ENCODE data around the gene NDUFB4. TPM values are rescaled to one million over a fixed set of nuclear protein-coding genes. Genes with fewer than 3 reads are reported as not detected.

The NDUFB4 gene
- total and polyA plus RNA-seq, 11 donors: 283 to 899 (median 505) TPM

- Histone ChIP-seq H3K4me3 (peak overlapping the region in 4 of 12 donors; percentile 4 to 16 (median 13)), H3K27me3 (no peaks in the 10 kb centered on the region), H3K4me1 (peaks cover 11 to 53% (median 36%) of the 10 kb centered on the region in 12 donors), H3K27ac (peak overlapping the region in 11 of 12 donors; percentile 2 to 98 (median 55)), H3K36me3 (peaks cover 0 to 58% (median 48%) of the 10 kb centered on the region in 9 donors), H3K9me3 (no peaks in the 10 kb centered on the region)
- no peak for DNase-seq
- WGBS, 4 donors: 44 to 52% (median 46%) methylated on average over 3 of the region's 3 CpGs
- no peak for ATAC-seq
- intact Hi-C loops (cut with DNase I): loop anchor here in 5 of 10 donors (10.0 kb wide), 1 partner anchor 146 kb away; the partner anchor contains the start of genes GTF2E1 (in 5 of the 5) and RABL3 (in 5 of the 5)
- TF ChIP-seq POLR2A (IDR thresholded peaks at IDR 0.05) (no peak), CTCF (IDR thresholded peaks at IDR 0.05) (no peak)
Observed at GRCh38 chr3:120599211-120599610, 3.1 kb downstream of the NDUFB4 start.

- Histone ChIP-seq H3K9me3 (no peaks in the 10 kb centered on the region), H3K4me1 (peaks cover 11 to 59% (median 36%) of the 10 kb centered on the region in 12 donors), H3K4me3 (no peak overlapping the region), H3K36me3 (peaks cover 0 to 58% (median 48%) of the 10 kb centered on the region in 9 donors), H3K27me3 (no peaks in the 10 kb centered on the region), H3K27ac (peak overlapping the region in 5 of 12 donors; percentile 33 to 98 (median 84))
- intact Hi-C loops (cut with DNase I): no loop called here
- no peak for DNase-seq
- 48 to 59% (median 53%) methylated on average over 4 of the region's 4 CpGs for WGBS, 4 donors
- no peak for TF ChIP-seq CTCF (IDR thresholded peaks at IDR 0.05)
- no peak for TF ChIP-seq POLR2A (IDR thresholded peaks at IDR 0.05)
- no peak for ATAC-seq
Observed at GRCh38 chr3:120601554-120601953, 5.4 kb downstream of the NDUFB4 start.

DNA sequence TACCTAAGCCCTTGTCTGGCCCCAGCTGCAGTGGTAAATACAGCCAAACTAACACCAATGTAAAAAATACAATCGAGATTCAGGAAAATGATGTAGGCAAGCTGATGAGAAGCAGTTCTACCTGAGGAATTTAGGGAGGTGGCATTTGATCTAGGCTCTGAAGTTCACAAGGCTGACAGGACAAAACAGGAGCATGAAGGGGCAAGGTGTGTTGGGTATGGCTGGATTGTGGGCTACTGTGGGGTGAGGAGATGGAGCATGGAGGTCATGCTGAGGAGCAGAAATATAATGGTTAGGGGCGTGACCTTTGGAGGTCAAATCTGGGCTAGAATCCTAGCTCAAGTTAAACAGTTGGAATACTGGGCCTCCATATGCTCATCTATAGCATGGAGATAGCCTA lies 6.5 kb downstream of the NDUFB4 start:
- Histone ChIP-seq H3K27ac (no peak overlapping the region), H3K36me3 (peaks cover 0 to 57% (median 42%) of the 10 kb centered on the region in 9 donors), H3K9me3 (no peaks in the 10 kb centered on the region), H3K4me3 (no peak overlapping the region), H3K4me1 (peaks cover 7 to 50% (median 28%) of the 10 kb centered on the region in 12 donors), H3K27me3 (no peaks in the 10 kb centered on the region)
- ATAC-seq (no peak), DNase-seq (no peak)
- intact Hi-C loops (cut with DNase I): no loop called here
- WGBS, 4 donors: 90 to 99% (median 94%) methylated on average over 2 of the region's 2 CpGs
- TF ChIP-seq CTCF (IDR thresholded peaks at IDR 0.05) (no peak), POLR2A (IDR thresholded peaks at IDR 0.05) (no peak)

DNA sequence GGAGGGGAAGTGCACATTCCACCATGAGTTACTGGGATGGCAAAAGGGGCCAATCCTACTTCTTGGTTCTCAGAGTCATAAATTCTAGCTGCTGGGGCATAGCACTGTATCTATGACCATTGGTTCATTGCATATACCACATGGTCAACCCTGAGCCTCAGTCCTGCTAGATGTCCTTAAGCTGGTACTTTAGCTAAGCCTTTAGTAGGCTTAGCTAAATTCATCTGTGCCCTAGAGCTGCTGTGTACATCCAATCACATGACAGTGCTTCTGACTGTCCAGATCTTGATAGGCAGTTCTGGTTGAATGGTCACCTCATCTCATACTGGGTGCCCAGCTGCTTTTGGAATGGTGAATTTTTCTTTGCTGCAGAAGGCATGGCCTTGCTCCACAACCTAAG lies 8.2 kb downstream of the NDUFB4 start:
- DNase-seq (no peak), ATAC-seq (peak in 1 of 4 donors; percentile 47)
- intact Hi-C loops (cut with DNase I): no loop called here
- Histone ChIP-seq H3K27me3 (no peaks in the 10 kb centered on the region), H3K4me3 (no peak overlapping the region), H3K4me1 (peaks cover 0 to 33% (median 13%) of the 10 kb centered on the region in 12 donors), H3K9me3 (no peaks in the 10 kb centered on the region), H3K27ac (no peak overlapping the region), H3K36me3 (peaks cover 0 to 40% (median 28%) of the 10 kb centered on the region in 9 donors)
- TF ChIP-seq POLR2A (IDR thresholded peaks at IDR 0.05) (no peak), CTCF (IDR thresholded peaks at IDR 0.05) (no peak)
